Measurements from ENCODE around the gene VAMP1. TPM values are rescaled to one million over a fixed set of nuclear protein-coding genes. Genes with fewer than 3 reads are reported as not detected.

Gene VAMP1
- total RNA-seq, 6 experiments from 2014 or later, result 3.5 to 6.5 (median 6.0) TPM

DNA sequence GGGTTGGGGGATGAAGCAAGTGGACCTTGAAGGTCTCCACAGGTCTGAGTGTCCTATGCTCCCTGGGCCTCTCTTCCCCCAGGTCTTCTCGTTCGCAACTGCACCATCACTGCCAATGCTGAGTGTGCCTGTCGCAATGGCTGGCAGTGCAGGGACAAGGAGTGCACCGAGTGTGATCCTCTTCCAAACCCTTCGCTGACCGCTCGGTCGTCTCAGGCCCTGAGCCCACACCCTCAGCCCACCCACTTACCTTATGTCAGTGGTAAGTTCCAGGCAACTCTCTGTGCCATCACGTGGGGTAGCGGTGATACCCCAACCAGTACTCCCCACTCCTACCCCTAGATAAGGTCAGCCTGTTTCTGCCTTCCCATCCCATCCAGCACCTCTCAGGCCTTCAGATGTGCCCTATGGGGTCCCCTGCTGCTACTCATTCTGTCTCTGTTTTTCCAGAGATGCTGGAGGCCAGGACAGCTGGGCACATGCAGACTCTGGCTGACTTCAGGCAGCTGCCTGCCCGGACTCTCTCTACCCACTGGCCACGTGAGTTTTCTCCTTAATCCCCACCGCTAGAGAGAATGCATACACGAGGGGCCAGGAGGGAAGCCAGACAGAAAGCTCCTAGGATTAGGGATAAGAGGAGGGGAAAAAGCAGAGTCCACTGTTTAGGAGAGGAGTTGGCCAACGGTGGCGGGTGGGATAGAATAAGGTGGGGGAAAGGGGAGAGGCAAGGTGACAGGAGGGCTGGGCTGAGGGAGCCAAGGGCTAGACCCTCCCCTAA lies 20.2 kb downstream of the VAMP1 start:
- Histone ChIP-seq H3K4me1 (peaks cover 0 to 13% (median 6%) of the 10 kb centered on the region in 4 donors), H3K4me3 (peak overlapping the region in 2 of 3 donors; percentile 79 to 92), H3K27ac (peak overlapping the region in 1 of 3 donors; percentile 96), H3K27me3 (no peaks in the 10 kb centered on the region), H3K9me3 (no peaks in the 10 kb centered on the region), H3K36me3 (peaks cover 0 to 20% (median 0%) of the 10 kb centered on the region in 4 donors)
- ATAC-seq, result no peak
- intact Hi-C loops (cut with DNase I), result loop anchor here in 1 of 2 donors (10.0 kb wide), 1 partner anchor 125 kb away; no protein-coding TSS in a partner anchor
- TF ChIP-seq, protein P1, sequence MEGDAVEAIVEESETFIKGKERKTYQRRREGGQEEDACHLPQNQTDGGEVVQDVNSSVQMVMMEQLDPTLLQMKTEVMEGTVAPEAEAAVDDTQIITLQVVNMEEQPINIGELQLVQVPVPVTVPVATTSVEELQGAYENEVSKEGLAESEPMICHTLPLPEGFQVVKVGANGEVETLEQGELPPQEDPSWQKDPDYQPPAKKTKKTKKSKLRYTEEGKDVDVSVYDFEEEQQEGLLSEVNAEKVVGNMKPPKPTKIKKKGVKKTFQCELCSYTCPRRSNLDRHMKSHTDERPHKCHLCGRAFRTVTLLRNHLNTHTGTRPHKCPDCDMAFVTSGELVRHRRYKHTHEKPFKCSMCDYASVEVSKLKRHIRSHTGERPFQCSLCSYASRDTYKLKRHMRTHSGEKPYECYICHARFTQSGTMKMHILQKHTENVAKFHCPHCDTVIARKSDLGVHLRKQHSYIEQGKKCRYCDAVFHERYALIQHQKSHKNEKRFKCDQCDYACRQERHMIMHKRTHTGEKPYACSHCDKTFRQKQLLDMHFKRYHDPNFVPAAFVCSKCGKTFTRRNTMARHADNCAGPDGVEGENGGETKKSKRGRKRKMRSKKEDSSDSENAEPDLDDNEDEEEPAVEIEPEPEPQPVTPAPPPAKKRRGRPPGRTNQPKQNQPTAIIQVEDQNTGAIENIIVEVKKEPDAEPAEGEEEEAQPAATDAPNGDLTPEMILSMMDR (IDR thresholded peaks at IDR 0.05), result no peak
- no peak for TF ChIP-seq POLR2A (IDR thresholded peaks at IDR 0.05)
- DNase-seq, result peak in 1 of 3 donors; percentile 37
- WGBS (ENCODE audit: insufficient coverage, low coverage, low lambda C conversion rate, missing lambda C conversion rate), result 81% methylated on average over 8 of the region's 16 CpGs

DNA sequence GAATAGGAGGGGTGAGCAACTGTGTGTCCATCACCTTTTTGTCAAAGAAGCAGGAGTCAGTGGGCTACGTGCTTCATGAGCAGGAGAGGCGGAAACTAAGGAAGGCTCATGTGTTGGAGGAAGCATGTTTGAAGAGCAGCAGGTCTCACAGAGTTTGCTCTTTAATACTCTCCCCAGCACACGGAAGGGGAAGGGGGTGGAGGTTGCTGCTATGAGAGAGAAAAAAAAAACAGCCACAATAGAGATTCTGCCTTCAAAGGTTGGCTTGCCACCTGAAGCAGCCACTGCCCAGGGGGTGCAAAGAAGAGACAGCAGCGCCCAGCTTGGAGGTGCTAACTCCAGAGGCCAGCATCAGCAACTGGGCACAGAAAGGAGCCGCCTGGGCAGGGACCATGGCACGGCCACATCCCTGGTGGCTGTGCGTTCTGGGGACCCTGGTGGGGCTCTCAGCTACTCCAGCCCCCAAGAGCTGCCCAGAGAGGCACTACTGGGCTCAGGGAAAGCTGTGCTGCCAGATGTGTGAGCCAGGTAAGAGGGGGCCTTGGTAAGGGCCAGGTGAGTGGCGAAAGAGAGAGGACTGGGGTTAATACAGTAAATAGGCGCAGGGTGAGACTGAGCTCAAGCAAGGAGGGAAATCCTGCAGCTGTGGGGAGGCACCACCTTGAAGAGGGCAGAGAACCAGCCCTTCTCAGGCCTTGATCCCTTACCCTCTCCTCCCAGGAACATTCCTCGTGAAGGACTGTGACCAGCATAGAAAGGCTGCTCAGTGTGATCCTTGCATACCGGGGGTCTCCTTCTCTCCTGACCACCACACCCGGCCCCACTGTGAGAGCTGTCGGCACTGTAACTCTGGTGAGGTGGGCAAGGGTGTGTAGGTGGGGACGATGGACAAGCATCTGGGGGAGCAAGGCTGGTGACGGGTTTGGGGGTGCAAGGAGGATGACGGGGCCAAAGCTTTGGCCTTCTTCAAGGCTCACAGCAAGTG lies 25.5 kb downstream of the VAMP1 start, which contains the start of gene CD27:
TSS of gene CD27 (plus strand) at position 252 of the 985 bp plus-strand sequence. CDS start at position 393, 141 bp downstream.
- no peaks in the 10 kb centered on the region for H3K36me3 ChIP-seq
- no peaks in the 10 kb centered on the region for H3K9me3 ChIP-seq
- no peak within 1 kb of the TSS for H3K4me3 ChIP-seq
- ATAC-seq, result peak in 1 of 4 donors; percentile 27
- H3K27me3 ChIP-seq, result no peaks in the 10 kb centered on the region
- intact Hi-C loops (cut with DNase I), result no loop called here
- 87% methylated on average over 12 of the region's 16 CpGs for WGBS (ENCODE audit: insufficient coverage, low coverage, low lambda C conversion rate, missing lambda C conversion rate)
- TF ChIP-seq, protein P1 (IDR thresholded peaks at IDR 0.05), result no peak
- no peak for TF ChIP-seq POLR2A (IDR thresholded peaks at IDR 0.05)
- H3K4me1 ChIP-seq, result no peaks in the 10 kb centered on the region
- no peak within 1 kb of the TSS for H3K27ac ChIP-seq
- DNase-seq, result peak in 1 of 3 donors; percentile 35

DNA sequence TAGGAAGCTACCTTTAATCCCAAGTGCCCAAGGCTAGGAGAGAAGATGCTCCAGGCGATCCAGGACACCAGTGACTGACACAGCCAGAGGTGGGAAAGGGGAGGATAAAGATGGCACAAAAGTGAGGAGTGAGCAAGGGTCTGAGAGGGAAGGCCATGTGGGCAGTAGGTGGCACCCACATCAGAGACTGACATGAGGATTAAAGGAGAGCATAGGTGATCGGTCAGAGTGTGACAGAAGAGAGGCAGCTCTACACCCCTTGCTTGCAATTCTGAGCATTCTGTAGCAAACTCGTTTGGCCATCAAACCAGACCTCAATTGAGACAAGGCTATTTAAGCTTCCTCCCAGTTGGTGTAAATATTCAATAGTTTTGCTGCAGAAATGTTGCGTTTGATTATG lies 26.4 kb downstream of the VAMP1 start:
- intact Hi-C loops (cut with DNase I), result no loop called here
- Histone ChIP-seq H3K27ac (no peak overlapping the region), H3K4me1 (no peaks in the 10 kb centered on the region), H3K4me3 (no peak overlapping the region), H3K9me3 (no peaks in the 10 kb centered on the region), H3K27me3 (no peaks in the 10 kb centered on the region), H3K36me3 (no peaks in the 10 kb centered on the region)
- ATAC-seq (no peak), DNase-seq (peak in 1 of 3 donors; percentile 7)
- no peak for TF ChIP-seq POLR2A (IDR thresholded peaks at IDR 0.05)
- TF ChIP-seq, protein P1 (IDR thresholded peaks at IDR 0.05), result no peak
- 95% methylated on average over 3 of the region's 4 CpGs for WGBS (ENCODE audit: insufficient coverage, low coverage, low lambda C conversion rate, missing lambda C conversion rate)

DNA sequence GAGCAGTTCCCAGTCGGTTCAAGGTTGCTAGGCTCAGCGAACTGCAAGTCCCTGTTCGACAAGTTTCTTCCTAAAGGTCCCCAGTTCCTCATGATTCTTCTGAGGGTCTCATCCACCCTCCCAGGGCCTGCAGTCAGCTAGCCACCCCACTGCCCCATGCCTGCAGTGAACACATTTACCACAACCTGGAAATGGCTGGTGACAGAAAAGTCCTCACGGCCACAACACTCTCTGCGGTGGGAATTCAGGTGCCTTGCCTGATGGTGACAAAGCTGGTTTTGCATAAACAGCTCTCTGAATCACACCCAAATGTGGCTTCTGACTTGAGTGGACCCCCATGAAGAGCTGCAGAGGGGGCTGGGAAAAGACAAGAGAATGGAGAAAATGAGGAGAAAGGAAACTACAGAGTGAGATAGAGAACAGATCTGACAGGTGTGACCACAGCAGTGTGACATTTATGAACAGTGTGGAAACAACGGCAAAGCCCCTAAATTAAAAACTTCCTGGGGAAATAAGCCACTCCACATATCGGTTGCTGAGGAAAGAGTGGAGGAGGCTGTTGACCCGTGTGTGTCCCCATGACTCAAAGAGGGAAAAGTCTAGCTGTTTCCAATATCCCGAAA lies 27.0 kb downstream of the VAMP1 start:
- ATAC-seq, result no peak
- H3K36me3 ChIP-seq, result no peaks in the 10 kb centered on the region
- TF ChIP-seq POLR2A (IDR thresholded peaks at IDR 0.05), result no peak
- TF ChIP-seq, protein P1 (IDR thresholded peaks at IDR 0.05), result no peak

More for the DNA sequence above, 27.0 kb downstream of the VAMP1 start:
- Histone ChIP-seq H3K27ac (no peak overlapping the region), H3K4me1 (no peaks in the 10 kb centered on the region), H3K9me3 (no peaks in the 10 kb centered on the region), H3K27me3 (no peaks in the 10 kb centered on the region), H3K4me3 (no peak overlapping the region)
- intact Hi-C loops (cut with DNase I), result no loop called here
- WGBS (ENCODE audit: insufficient coverage, low coverage, low lambda C conversion rate, missing lambda C conversion rate), result 48% methylated on average over 9 of the region's 9 CpGs
- DNase-seq, result peak in 1 of 3 donors; percentile 21
